GM10266 (cell line): ENCODE measurements around the gene SMIM20.

Experiments
- DNase-seq: peaks from one replicate; pipeline ENCODE4 v3.0.0; 2012; ENCODE audit errors: extremely low spot score
- TF ChIP-seq, protein P1 (sequence below): IDR thresholded peaks from 2 replicates; pipeline ENCODE4 v1.5.1; 2012; ENCODE audit warnings: mild to moderate bottlenecking, low read depth; ENCODE audit not compliant: control insufficient read depth, insufficient read depth; ENCODE audit errors: missing control alignments

SMIM20 gene

DNA sequence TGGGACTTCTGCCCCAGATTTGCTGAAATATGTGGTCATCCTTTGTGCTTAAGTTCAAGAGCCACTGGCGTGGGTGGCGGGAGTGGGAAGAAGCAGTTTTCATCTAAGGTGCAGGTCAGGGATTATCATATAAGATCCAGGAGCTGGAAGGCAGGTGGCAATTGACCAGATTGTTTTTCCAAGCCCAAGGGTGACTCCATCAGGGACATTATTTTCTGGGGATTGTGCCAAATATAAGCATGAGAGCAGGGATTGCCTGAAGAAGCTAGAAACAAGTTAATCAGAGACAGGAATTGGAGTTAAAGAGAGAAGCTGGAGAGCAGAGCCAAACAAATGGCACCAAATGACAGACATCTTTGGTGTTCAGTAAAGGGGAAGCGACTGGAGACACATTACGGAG lies 31.8 kb upstream of the SMIM20 start:
- TF ChIP-seq, protein P1, sequence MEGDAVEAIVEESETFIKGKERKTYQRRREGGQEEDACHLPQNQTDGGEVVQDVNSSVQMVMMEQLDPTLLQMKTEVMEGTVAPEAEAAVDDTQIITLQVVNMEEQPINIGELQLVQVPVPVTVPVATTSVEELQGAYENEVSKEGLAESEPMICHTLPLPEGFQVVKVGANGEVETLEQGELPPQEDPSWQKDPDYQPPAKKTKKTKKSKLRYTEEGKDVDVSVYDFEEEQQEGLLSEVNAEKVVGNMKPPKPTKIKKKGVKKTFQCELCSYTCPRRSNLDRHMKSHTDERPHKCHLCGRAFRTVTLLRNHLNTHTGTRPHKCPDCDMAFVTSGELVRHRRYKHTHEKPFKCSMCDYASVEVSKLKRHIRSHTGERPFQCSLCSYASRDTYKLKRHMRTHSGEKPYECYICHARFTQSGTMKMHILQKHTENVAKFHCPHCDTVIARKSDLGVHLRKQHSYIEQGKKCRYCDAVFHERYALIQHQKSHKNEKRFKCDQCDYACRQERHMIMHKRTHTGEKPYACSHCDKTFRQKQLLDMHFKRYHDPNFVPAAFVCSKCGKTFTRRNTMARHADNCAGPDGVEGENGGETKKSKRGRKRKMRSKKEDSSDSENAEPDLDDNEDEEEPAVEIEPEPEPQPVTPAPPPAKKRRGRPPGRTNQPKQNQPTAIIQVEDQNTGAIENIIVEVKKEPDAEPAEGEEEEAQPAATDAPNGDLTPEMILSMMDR = no peak
- no peak for DNase-seq

DNA sequence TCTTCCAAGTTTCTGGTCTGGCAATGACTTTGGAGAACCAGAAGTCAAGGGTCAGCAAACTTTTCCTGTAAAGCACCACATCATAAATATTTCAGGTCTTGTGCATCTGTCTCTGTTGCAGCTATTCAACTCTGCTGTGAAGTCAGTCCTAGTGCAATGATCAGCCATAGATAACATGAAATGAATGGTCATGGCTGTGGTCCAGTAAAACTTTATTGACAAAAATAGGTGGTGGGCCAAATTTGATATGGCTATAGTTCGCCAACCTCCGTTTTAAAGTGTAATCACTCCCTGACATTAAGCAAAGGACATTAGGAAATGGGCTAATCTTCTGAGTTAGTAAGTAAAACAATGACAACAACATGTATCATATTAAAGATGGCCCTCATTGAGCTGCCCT lies 30.5 kb upstream of the SMIM20 start:
- TF ChIP-seq, protein P1 = no peak
- no peak for DNase-seq

DNA sequence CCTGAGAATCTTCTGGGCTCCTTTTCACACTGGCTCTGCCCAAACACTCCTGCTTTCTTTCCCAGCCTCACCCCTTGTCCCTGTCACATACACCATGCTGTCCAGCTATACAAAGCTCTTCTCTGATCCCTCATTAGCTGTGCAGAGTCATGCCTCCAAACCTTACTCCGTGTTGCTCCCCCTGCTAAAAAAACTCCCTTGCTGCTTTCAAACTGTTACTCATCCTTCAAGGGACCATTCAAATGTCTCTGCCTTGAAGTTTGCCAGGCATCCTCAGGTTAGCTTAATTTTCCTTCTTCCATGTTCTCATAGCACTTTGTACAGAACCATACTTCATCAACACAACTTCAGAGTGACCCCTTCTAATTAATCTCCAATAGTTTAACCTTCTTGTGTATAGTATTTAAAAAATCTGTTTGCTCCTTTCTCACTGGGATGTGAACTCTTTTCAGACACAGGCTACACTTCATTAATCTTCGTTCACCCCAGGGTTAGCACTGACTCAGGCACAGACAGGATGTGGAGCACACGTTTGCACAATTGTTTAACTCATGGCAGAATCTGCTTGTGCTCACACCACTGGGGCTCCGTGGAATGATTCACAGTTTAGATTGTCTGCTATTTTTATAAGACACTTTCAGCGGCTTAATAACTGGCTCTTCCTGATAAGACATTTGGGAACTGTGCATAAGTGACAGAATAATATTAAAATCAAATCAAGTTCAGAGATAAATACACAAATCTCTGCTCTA lies 29.8 kb upstream of the SMIM20 start:
- TF ChIP-seq, protein P1 = no peak
- DNase-seq = no peak

DNA sequence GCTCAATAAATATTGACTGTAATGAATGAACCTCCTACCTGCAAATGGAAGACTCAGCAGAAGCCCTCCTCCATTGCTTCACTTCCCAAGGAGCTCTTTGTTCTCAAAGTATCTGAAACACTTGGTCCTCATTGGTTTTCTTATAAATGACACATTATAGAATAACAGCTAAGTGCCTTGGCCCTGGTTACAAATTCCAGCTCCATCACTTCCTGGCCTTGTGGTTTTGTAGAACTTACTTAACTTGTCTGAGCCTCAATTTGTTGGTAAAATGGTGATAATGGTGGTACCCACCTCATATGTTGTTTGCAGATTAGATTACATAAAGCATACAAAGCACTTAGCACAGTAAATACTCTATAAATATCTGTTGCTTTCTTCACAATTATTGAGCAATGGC lies 25.2 kb upstream of the SMIM20 start:
- DNase-seq = no peak
- TF ChIP-seq, protein P1 = no peak

DNA sequence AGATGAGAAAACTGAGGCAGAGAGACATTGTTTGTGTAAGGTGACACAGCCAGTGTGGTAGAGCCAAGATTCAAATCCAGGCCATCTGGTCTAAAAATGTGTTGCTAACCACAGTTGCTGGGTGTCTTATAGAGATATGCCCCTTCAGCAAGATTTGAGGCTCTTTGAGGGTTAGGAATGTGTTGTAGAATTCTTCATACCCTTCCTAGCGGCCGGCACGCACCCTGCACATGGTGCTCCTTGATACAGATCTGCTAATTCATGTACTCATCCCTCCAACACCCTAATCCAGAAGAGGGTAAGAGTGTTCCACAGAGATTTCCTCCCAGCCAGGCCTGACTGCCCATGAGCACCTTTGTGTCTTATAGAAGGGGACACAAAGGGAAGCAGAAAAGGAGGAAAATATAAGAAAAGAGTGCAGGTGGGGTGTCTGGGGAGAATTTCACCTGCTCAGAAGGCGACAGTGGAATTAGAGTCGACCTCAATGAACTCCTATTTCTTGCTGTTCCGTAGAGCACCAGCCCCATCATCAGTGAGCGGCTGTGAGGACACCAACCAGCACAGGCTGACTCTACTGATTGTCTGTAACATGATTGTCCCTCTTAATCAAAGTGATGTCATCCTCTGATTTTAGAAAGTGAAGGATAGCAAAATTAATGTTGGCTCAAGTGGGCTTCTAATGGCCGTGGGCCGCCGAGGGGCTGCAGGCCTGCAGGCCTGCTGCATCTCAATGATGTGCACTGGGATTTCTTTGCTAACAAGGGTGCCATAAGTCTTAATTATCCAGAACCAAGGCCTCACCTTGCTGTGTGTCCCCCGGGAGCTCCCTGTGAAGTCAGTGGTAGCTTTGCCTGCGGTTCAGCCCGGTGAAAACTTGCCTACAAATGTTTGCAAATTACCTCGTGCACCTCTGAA lies 24.2 kb upstream of the SMIM20 start:
- no peak for DNase-seq
- TF ChIP-seq, protein P1 = no peak

DNA sequence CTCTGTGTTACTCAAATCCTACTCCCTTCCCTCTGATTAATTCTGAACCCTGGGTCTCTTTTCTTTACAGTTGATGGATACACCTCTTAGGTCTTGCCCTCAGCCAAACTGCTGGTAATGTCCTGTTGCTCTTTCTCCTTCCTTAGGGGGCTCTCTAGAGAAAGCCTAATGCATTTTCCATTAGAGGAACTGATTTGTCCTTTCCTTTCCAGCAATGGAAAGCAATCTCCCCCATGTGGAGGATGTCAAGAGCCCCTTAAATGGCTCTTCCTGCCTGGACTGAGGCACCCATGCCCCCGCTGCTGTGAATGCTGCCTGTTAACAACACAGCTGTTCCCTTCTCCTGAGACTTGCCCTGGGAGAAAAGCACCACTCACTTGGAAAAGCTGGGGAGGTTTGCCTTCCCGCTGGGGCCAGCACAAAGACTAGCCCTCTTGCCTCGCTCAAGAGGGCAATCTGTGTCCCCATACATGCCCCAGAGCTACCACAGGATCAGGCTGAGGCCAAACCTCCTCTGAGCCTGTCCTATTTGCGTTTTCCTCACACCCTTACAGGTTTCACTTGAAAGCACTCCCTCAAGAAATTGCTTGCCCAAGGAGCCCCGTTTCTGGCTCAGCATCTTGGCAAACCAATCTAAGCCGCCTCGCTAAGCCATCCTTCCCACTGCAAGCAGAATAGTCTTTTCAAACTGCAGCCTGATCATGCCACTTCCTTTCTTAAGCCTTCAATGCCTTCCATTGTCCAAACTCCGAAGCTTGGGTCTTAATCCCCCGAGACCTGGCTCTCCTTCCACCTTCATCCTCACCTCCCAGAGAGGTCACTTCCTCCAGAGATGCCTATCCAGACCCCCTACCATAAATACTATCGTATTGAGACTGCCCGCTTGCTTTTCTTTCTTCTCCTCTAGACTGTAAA lies 23.2 kb upstream of the SMIM20 start:
- DNase-seq = no peak
- TF ChIP-seq, protein P1 = no peak
